ENCODE results near the gene SLC43A1. TPM values are rescaled to one million over a fixed set of nuclear protein-coding genes. Genes with fewer than 3 reads are reported as not detected.

Gene SLC43A1
- total RNA-seq, 1 donor from 2014 or later, result 16.2 TPM

GRCh38 chr11:57479911-57480310 is 35.6 kb downstream of the SLC43A1 start:
- no peaks in the 10 kb centered on the region for H3K9me3 Mint-ChIP-seq (ENCODE audit: unreplicated experiment)
- DNase-seq (ENCODE audit: extremely low spot score, unreplicated experiment), result no peak
- TF ChIP-seq CTCF (IDR thresholded peaks at IDR 0.05), result no peak
- no peak overlapping the region for H3K27ac Mint-ChIP-seq (ENCODE audit: unreplicated experiment)
- H3K4me3 Mint-ChIP-seq (ENCODE audit: unreplicated experiment), result no peak overlapping the region
- H3K27me3 Mint-ChIP-seq (ENCODE audit: unreplicated experiment), result peaks cover 70% of the 10 kb centered on the region
- H3K4me1 Mint-ChIP-seq (ENCODE audit: unreplicated experiment), result peaks cover 20% of the 10 kb centered on the region
- H3K36me3 Mint-ChIP-seq (ENCODE audit: unreplicated experiment), result peaks cover 4% of the 10 kb centered on the region

- peaks cover 20% of the 10 kb centered on the region for H3K4me1 Mint-ChIP-seq (ENCODE audit: unreplicated experiment)
- peaks cover 76% of the 10 kb centered on the region for H3K27me3 Mint-ChIP-seq (ENCODE audit: unreplicated experiment)
- no peak for DNase-seq (ENCODE audit: extremely low spot score, unreplicated experiment)
- no peak for TF ChIP-seq CTCF (IDR thresholded peaks at IDR 0.05)
- no peak overlapping the region for H3K27ac Mint-ChIP-seq (ENCODE audit: unreplicated experiment)
- no peaks in the 10 kb centered on the region for H3K36me3 Mint-ChIP-seq (ENCODE audit: unreplicated experiment)
- H3K9me3 Mint-ChIP-seq (ENCODE audit: unreplicated experiment), result no peaks in the 10 kb centered on the region
- H3K4me3 Mint-ChIP-seq (ENCODE audit: unreplicated experiment), result no peak overlapping the region
Measured at GRCh38 chr11:57479021-57479663, 36.4 kb downstream of the SLC43A1 start.

GRCh38 chr11:57477507-57478189 is 37.9 kb downstream of the SLC43A1 start:
- no peaks in the 10 kb centered on the region for H3K9me3 Mint-ChIP-seq (ENCODE audit: unreplicated experiment)
- H3K4me1 Mint-ChIP-seq (ENCODE audit: unreplicated experiment), result peaks cover 13% of the 10 kb centered on the region
- no peaks in the 10 kb centered on the region for H3K36me3 Mint-ChIP-seq (ENCODE audit: unreplicated experiment)
- no peak overlapping the region for H3K4me3 Mint-ChIP-seq (ENCODE audit: unreplicated experiment)
- no peak overlapping the region for H3K27ac Mint-ChIP-seq (ENCODE audit: unreplicated experiment)
- DNase-seq (ENCODE audit: extremely low spot score, unreplicated experiment), result no peak
- H3K27me3 Mint-ChIP-seq (ENCODE audit: unreplicated experiment), result peaks cover 75% of the 10 kb centered on the region
- TF ChIP-seq CTCF (IDR thresholded peaks at IDR 0.05), result no peak

GRCh38 chr11:57476757-57477506 is 38.6 kb downstream of the SLC43A1 start:
- TF ChIP-seq CTCF (IDR thresholded peaks at IDR 0.05), result peak; percentile 26

More at GRCh38 chr11:57476757-57477506, 38.6 kb downstream of the SLC43A1 start:
- Mint-ChIP-seq H3K9me3 (ENCODE audit: unreplicated experiment) (no peaks in the 10 kb centered on the region), H3K27ac (ENCODE audit: unreplicated experiment) (no peak overlapping the region), H3K36me3 (ENCODE audit: unreplicated experiment) (no peaks in the 10 kb centered on the region), H3K27me3 (ENCODE audit: unreplicated experiment) (peaks cover 71% of the 10 kb centered on the region), H3K4me1 (ENCODE audit: unreplicated experiment) (peaks cover 9% of the 10 kb centered on the region), H3K4me3 (ENCODE audit: unreplicated experiment) (peak overlapping the region; percentile 42)
- DNase-seq (ENCODE audit: extremely low spot score, unreplicated experiment), result no peak

All from osteocyte (in vitro differentiated cells).